HG03159 (cell line): ENCODE measurements around the gene ST8SIA2.
"Not testable (repeated sequence)": the region's sequence is repeated elsewhere in the genome, so short reads cannot be mapped to it uniquely, and the experiment has no call there.

Experiments
- ATAC-seq: cut with Tn5 transposase; IDR thresholded peaks from one replicate; pipeline ENCODE4 v1.9.1; 2021; ENCODE audit warnings: mild to moderate bottlenecking, moderate library complexity; ENCODE audit not compliant: unreplicated experiment

ST8SIA2 gene

GRCh38 chr15:92435145-92435544 lies 41.5 kb downstream of the ST8SIA2 start:
- no peak for ATAC-seq

DNA sequence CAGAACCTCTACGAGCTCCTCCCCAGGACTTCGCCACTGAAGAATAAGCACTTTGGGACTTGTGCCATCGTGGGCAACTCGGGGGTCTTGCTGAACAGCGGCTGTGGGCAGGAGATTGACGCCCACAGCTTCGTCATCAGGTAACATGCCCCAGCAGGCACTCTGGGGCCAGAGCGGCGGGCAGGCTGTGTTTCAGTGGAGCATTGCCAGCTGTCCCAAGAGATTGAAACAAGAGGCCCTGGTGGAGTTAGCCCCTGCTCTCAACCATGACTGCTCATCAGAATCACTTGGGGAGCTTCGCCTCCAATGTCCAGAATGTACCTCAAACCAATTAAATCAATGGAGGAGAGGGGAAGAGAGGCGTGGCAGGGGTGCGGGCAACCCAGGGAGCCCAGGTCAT lies 44.8 kb downstream of the ST8SIA2 start:
- no peak for ATAC-seq

DNA sequence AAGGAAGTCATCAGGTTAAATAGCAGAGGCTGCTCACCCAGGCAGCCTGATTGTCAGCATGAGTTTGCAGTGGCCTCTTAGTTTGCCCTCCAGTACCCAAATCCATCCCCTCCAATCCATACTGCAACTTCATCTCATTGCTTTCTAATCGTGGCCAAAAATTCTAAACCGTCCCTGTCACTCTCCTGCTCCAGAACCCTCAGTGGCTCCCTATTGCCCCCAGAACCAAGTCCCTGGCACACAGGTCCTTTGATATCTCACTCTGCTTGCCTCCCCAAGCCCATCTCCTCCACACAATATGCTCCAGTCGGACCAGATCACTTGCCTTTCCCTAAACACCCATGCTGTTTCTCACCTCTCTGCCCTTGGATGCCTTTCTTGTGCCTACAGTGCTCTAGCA lies 49.7 kb downstream of the ST8SIA2 start:
- no peak for ATAC-seq

DNA sequence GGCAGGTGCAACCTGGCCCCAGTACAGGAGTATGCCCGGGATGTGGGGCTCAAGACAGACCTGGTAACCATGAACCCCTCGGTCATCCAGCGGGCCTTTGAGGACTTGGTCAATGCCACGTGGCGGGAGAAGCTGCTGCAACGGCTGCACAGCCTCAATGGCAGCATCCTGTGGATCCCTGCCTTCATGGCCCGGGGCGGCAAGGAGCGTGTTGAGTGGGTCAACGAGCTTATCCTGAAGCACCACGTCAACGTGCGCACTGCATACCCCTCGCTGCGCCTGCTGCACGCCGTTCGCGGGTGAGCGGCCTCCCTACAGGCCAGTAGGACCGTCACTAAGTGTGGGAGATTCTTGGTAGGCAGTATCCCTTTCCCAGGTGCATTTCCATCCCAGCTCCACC lies 51.0 kb downstream of the ST8SIA2 start:
- no peak for ATAC-seq

GRCh38 chr15:92448370-92448769 lies 54.7 kb downstream of the ST8SIA2 start:
- no peak for ATAC-seq

GRCh38 chr15:92449476-92449875 lies 55.8 kb downstream of the ST8SIA2 start:
- no peak for ATAC-seq

GRCh38 chr15:92451225-92451825 lies 57.6 kb downstream of the ST8SIA2 start:
- no peak for ATAC-seq

GRCh38 chr15:92452143-92452542 lies 58.5 kb downstream of the ST8SIA2 start:
- no peak for ATAC-seq

- no peak for ATAC-seq
Observed at GRCh38 chr15:92453607-92454006, 59.9 kb downstream of the ST8SIA2 start.

DNA sequence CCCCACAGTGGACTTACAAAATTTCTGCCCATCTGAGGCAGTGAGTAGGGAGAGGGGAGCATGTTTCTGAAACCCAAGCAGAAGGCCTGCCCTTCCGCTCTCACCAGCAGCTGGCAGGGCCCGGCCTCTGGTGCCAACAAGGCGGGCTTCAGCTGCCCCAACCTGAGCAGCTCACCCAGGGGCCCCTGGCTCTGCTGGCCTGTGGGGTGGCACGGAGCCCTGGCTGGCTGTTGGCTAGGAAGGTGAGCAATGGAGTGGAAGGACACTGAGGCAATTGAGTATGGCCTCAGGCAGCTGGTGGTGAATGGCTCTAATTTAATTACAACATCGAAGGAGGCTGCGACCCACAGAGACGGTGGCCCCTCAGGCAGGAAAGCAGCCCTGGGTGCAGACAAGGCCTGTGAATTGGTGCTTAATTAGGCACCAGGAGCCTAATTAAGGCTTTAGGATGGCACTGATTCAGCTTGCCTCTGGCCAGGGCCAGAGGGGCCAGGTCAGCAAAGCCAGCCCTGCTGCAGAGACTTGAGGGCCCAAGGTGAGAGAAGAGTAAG lies 60.9 kb downstream of the ST8SIA2 start:
- ATAC-seq: no peak

- ATAC-seq: no peak
Observed at GRCh38 chr15:92455271-92455670, 61.6 kb downstream of the ST8SIA2 start.

- ATAC-seq: no peak
Observed at GRCh38 chr15:92457471-92458041, 63.9 kb downstream of the ST8SIA2 start.

DNA sequence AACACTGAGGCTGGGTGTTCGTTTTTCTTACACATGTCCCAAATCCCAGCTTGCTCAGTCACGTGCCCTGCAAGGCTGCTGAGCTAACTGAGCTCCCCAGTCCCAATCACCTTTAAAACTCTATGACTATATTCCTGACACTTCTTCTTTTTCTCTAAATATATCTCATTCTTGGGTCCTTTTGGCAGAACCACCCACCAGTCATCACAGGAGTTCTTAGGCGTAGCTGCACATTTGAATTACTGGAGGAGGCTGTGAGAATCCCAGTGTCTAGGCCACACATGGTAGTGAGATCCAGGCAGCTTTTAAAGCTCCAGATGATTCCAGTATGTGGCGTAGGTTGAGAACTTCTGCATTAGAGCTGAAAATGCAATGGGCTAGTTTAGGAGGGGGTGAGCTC lies 66.3 kb downstream of the ST8SIA2 start:
- no peak for ATAC-seq

DNA sequence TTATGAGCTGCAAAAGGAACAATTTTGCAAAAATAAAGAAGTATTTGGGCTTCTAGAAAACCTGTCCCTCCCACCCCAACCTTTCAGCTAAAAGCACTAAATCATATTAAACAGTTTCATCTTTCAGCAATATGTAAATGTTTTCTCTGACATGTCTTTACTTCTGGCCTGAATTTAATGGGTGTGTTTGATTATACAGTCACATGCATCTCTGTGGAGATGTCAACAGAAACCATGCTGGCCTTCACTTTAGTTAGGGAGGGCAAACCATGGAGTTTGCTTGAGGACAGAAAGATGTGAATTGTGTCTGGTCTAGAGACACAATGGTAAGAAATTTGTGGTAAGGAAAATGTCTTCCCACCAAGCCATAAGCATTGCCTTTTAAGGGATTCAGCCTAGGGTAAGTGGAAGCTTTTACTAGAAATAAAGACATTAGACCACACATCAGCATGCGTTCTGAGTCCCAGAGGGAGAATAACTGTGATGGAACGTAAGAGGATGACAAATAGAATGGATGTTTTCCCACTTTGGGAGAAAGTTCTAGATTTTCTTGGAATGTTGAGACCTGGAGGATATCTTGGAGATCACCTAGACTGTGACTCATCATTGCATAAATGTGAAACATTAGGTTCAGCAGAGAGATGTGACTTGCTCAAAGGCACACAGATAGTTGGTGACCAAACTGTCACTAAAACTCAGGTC lies 68.9 kb downstream of the ST8SIA2 start:
- ATAC-seq: no peak

DNA sequence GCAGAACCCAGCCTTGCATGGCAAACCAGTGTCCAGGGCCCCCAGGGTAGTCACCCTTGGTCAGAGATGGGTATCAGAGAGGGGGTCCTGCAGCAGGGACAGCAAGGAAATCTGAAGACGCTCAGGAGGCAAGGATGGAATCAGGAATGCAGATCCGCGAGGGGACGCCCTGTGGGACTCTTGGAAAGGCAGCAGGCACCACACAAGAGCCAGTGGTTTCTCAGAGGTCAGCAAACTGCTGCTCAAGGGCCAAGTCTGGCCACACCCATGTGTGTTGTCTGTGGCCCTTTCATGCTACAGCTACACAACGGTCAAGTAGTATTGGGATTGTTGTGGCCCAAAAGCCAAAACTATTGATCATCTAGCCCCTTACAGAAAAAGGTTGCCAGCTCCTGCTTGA lies 69.7 kb downstream of the ST8SIA2 start:
- ATAC-seq: no peak

DNA sequence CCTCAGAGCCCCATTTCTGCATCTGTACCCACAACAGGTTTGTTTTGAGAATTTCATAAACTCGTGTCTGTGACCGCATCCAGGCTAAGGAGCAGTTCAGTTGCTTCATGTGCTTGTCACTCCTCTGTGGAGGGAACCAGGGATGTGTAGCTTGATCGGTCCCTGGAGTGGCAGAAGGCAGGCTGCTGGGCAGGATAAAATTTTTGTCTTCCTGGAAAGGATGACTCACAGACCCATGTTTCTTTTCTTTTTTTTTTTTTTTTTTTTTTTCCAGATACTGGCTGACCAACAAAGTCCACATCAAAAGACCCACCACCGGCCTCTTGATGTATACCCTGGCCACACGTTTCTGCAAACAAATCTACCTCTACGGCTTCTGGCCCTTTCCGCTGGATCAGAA lies 70.1 kb downstream of the ST8SIA2 start:
- ATAC-seq: no peak

DNA sequence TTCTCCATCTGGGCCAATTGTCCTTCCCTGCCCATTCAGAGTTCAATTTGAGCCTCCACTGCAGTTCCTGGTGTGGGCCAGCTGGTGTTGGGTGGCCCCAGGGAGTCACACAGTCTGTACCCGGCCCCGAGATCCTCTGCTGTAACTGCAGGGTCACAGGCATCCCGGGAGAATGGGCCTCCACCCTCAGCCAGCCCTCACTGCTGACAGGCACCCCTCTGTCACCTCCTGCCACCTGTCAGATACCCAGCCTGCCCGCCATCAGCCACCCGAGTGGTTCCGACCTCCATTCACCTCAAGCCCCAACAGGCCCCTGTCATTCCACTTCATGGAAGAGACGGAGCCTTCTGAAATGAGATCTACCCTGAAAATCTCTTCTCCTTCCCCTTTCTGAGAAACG lies 73.2 kb downstream of the ST8SIA2 start:
- ATAC-seq: no peak

DNA sequence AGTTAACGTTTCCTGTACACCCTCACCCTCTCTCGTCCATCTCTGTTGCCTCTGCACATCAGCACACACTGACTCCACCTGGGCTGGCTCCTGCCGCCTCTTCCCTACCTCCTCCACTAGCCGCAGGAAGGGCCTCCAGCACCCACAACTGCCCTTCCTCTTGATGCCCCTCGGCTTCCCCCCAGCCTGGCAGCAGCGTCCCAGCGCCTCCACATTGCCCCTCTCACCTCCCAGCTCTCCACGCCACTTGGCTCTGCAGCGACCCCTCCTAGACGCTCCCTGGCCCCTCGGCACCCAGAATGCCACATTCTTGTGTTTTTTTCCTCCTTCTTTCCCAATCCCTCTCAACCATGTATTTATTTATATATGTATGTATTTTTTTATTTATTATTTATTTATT lies 73.6 kb downstream of the ST8SIA2 start:
- ATAC-seq: no peak

DNA sequence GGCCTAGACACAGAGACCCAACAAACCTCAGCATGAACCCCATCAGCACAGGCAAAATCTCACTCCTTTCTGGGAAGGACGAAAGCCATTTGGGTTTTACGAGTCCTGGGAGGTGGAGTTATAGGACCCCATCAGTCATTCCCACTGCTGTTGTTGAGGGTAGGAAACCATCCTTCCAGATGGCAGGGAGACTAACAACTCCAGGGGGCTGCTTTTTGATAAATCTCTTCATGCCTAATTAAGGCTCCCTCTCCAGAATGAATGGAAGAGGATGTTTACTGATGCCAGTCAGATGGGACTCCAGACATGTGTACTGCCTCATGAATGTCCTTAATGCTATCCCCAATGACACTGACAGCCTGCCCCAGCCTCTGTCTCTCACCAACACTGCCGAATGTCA lies 75.3 kb downstream of the ST8SIA2 start:
- ATAC-seq: no peak

DNA sequence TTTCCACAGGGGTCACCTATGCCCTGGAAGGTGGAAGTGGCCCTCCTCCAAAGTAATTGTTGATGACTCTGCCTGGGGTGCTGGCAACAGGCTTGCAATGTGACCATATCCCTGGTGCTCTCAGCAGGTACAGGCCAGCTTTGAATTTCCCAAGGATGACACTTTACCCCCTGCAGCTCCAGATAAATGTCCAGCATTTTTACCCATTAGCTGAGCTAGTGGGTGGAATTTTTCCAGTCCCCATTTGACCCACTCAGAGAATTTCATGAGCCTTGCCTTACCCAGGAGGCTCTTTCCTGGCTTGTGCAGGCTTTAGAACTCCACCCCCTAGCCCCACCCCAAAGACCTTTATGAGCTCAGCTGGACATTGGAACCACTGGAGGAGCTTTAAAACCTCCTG lies 77.6 kb downstream of the ST8SIA2 start:
- no peak for ATAC-seq

- no peak for ATAC-seq
Observed at GRCh38 chr15:92473756-92474155, 80.1 kb downstream of the ST8SIA2 start.

- ATAC-seq: not testable (repeated sequence)
Observed at GRCh38 chr15:92479730-92480129, 86.0 kb downstream of the ST8SIA2 start.
